Suprapubic skin (tissue), 3 donors: ENCODE measurements around the gene MUC5B.

Source experiments
- POLR2A ChIP-seq, 2 donors: fragments of 450-650 bp; IDR thresholded peaks; one replicate each; pipeline ENCODE4 v1.6.1; 2017; ENCODE audit warnings: antibody characterized with exemption in 2 of 2, mild to moderate bottlenecking in 2 of 2, moderate library complexity in 2 of 2
- TF ChIP-seq, protein P1 (sequence below), 2 donors: fragments of 200-600 bp in 1 of 2; fragments of 450-650 bp in 1 of 2; sonication (generic) in 1 of 2; IDR thresholded peaks; one replicate each; pipeline ENCODE4 v1.5.1; 2016 to 2019; ENCODE audit warnings: antibody characterized with exemption in 2 of 2, mild to moderate bottlenecking in 1 of 2, moderate library complexity in 1 of 2

DNA sequence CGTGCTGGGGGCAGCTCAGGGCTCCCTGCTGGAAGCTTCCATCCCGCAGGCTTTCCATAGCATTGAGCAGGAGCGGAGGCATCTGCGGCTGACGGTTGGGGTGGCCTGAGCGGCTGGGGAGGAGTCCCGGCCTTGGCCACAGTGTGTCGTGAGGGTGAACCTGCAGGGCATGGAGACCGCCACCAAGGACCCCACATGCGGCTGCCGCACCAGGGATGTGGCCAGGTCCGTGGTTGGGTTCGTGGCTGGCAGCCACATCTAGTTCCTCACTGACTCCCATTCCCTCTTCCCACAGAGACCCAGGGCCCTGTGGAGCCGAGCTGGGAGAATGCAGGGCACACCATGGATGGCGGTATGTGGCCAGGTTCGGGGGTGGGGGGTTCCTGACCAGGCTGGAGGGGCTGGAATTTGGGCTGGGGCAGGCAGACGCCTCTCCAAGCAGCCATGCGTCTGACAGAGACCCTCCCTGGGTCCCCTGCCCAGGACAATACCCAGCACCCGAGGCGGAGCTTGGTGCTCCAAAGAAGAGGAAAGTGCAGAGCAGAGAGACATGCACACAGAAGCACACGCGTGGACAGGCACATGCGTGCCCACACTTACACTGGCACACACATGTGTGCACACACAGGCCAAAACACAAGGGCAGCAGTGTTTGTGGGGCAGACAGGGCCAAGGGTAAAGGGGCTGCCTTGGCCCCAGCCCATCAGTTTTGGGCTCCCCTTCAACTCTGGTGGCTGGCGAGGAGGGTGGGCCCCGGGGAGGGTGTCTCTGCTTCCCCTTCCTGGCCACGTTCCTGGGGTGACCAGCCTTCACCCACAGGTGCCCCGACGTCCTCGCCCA lies 2.7 kb downstream of the MUC5B start:
- TF ChIP-seq, protein P1, sequence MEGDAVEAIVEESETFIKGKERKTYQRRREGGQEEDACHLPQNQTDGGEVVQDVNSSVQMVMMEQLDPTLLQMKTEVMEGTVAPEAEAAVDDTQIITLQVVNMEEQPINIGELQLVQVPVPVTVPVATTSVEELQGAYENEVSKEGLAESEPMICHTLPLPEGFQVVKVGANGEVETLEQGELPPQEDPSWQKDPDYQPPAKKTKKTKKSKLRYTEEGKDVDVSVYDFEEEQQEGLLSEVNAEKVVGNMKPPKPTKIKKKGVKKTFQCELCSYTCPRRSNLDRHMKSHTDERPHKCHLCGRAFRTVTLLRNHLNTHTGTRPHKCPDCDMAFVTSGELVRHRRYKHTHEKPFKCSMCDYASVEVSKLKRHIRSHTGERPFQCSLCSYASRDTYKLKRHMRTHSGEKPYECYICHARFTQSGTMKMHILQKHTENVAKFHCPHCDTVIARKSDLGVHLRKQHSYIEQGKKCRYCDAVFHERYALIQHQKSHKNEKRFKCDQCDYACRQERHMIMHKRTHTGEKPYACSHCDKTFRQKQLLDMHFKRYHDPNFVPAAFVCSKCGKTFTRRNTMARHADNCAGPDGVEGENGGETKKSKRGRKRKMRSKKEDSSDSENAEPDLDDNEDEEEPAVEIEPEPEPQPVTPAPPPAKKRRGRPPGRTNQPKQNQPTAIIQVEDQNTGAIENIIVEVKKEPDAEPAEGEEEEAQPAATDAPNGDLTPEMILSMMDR (IDR thresholded peaks at IDR 0.05), result no peak
- TF ChIP-seq POLR2A (IDR thresholded peaks at IDR 0.05), result no peak
